Fibroblast of lung (primary cell): ENCODE measurements around the gene PDLIM7.

Experiments
- CTCF ChIP-seq, 2 donors: IDR thresholded peaks in 1 of 2; conservative IDR thresholded peaks in 1 of 2; 1 replicate in 1 of 2; 2 replicates in 1 of 2; pipeline ENCODE4 v1.5.1; 2011 to 2012; ENCODE audit warnings: low read length in 2 of 2, control low read depth in 1 of 2, inconsistent platforms in 1 of 2, low read depth in 1 of 2, mild to moderate bottlenecking in 1 of 2
- EZH2 ChIP-seq: IDR thresholded peaks from 2 replicates; pipeline ENCODE4 v1.5.1; 2012; ENCODE audit warnings: low read length, control low read depth, mild to moderate bottlenecking; ENCODE audit errors: missing control alignments

GRCh38 chr5:177493795-177494345, 3.5 kb downstream of the PDLIM7 start:
- TF ChIP-seq EZH2 (no peak), CTCF (conservative IDR thresholded peaks at IDR 0.05 in 1 of 2, IDR thresholded peaks at IDR 0.05 in 1 of 2; ENCODE audit: low read depth in 1 of 2, low read length in 2 of 2) (no peak)
